AG04449 (cell line): ENCODE data around the gene CP.
A peak's percentile ranks its signal among the peaks of the same experiment; 100 is the strongest.

Source experiments
- CTCF ChIA-PET: fragments of 350-600 bp; formaldehyde crosslinking; extraction: SDS; loops from one replicate; lab custom pipeline; 2021; ENCODE audit warnings: antibody characterized with exemption; lab: Yijun Ruan, JAX
- POLR2A ChIA-PET: fragments of 400-600, 350-600 bp; formaldehyde crosslinking; extraction: SDS; loops from one replicate; lab custom pipeline; 2020; ENCODE audit warnings: antibody characterized with exemption, inconsistent platforms; lab: Yijun Ruan, JAX
- DNase-seq: peaks from one replicate; pipeline ENCODE4 v3.0.0-alpha.2; 2010; ENCODE audit warnings: low read depth, low spot score
- H3K4me3 ChIP-seq: 2 replicates; pipeline ENCODE4 v1.5.1; 2011; ENCODE audit warnings: low read depth, mild to moderate bottlenecking, control low read depth, low read length
- CTCF ChIP-seq: IDR thresholded peaks from one replicate; pipeline ENCODE4 v1.5.1; 2011; ENCODE audit warnings: mild to moderate bottlenecking, moderate library complexity, low read length, control low read depth, inconsistent platforms; ENCODE audit not compliant: insufficient read depth; ENCODE audit errors: missing control alignments

Gene CP

DNA sequence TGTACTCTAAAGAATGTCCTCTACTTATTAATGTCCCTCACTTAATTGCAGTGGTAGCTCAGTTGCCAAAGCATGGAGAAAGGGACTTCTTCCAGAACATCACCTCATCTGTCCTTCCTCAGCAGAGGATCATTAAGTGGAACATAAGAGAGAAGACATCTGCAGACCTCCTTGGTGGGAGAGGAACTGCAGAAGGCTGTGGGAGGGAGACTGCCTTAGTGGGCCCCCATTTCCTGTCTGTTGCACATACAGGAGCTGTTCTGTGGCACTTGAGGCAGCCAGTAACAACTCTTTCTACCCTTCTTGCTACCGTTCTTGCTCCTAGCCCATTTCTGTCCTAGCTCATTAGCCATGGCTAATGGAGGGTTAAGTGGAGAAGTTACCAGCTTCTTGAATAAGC lies 58.6 kb downstream of the CP start:
- ChIA-PET CTCF (interaction anchor here (1.6 to 2.1 kb wide), 3 partner anchors 13 to 43 kb away, joined by 3 to 8 read pairs (median 4); no protein-coding TSS in a partner anchor), POLR2A (no interaction called here)
- DNase-seq, result no peak
- no peak overlapping the region for H3K4me3 ChIP-seq
- no peak for TF ChIP-seq CTCF

DNA sequence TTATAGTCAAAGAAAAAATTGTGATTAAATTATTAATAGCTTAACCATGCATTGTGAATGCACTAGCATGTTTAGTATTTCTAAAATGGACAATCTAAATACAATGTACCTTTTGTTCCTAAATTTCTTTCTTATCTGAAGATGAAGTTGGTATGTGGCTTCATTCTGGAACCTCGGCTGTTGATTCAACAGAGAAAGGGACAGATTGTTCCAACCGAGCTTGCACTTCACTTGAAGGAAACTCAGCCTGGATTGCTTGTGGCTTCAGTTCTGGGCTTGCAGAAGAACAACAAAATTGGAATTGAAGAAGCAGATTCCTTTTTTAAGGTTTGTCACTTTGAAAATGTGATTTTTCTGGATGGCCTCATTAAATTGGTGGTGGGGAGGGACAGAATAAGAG lies 59.6 kb downstream of the CP start:
- H3K4me3 ChIP-seq, result no peak overlapping the region
- CTCF ChIA-PET, result interaction anchor here (0.6 to 2.1 kb wide), 4 partner anchors 9 to 42 kb away, joined by 3 to 8 read pairs (median 4); no protein-coding TSS in a partner anchor
- POLR2A ChIA-PET, result no interaction called here
- no peak for DNase-seq
- no peak for TF ChIP-seq CTCF

GRCh38 chr3:149160754-149161300 lies 60.8 kb downstream of the CP start:
- no peak for DNase-seq
- no peak overlapping the region for H3K4me3 ChIP-seq
- ChIA-PET CTCF (interaction anchor here (0.7 to 2.1 kb wide), 3 partner anchors 40 to 166 kb away, joined by 3 to 8 read pairs (median 3); no protein-coding TSS in a partner anchor), POLR2A (no interaction called here)
- no peak for TF ChIP-seq CTCF

DNA sequence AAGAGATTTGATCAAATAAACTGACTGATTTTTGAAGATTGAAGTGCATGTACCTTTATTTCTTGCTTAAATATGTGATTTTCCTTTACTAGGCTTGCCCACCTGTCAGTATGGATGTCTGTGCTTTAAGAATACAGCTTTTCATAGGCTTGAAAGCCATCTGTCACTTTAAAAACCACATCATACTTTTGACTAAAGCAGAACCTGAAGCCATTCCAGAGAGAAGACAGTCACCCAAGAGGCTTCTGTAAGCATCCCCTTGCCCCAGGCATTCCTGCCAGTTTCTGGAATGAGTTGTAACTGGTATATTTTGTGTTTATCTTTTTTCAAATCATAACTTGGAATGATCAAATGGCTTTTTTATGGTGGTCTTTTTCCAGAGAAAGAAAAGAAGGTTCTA lies 68.2 kb downstream of the CP start:
- no peak for TF ChIP-seq CTCF
- CTCF ChIA-PET, result no interaction called here
- H3K4me3 ChIP-seq, result no peak overlapping the region
- no peak for DNase-seq
- POLR2A ChIA-PET, result interaction anchor here (0.6 kb wide), 1 partner anchor 1610 kb away, joined by 3 read pairs; no protein-coding TSS in a partner anchor

DNA sequence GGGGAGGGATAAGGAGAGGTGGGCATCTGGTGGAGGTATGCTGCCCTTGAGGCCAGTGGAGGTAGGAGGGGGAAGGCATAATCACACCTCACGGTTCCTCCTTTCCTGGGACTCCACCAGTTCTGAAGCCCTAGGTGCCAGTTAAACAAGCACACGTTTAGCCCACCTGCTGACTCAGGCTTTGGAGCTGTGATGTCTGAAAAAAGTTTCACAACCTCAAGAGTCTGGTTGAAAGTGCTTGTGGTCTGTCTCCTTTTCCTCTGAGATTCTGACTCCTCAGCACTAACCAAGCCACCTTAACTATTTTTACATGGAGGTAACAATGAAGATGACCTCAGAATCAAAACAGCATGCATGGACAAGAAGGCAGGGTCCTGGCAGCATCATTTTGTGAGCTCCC lies 69.2 kb downstream of the CP start:
- no peak for DNase-seq
- no peak for TF ChIP-seq CTCF
- ChIA-PET POLR2A (no interaction called here), CTCF (interaction anchor here (0.7 kb wide), 1 partner anchor 32 kb away, joined by 3 read pairs; no protein-coding TSS in a partner anchor)
- no peak overlapping the region for H3K4me3 ChIP-seq

DNA sequence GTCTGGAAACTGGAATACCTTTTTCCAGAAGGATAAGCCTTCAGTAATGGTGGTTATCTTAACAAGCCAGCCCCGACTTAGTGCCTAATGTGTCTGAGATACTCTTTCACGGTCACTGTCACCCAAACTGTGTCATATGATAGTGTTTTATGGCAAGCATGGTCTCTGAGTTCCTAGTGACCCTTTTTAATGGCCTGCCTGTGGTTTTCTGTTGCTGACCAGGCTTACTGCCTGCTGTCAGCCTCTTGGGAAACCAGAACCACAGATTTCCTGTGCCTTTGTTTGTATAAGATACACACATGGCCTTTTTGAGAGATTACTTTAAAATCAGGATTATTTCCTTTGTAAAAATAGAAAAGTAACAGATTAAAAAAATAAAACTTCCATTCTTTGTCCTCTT lies 69.8 kb downstream of the CP start:
- ChIA-PET CTCF (interaction anchor here (0.9 to 1.2 kb wide), 3 partner anchors 22 to 196 kb away, joined by 3 to 8 read pairs (median 3); no protein-coding TSS in a partner anchor), POLR2A (no interaction called here)
- H3K4me3 ChIP-seq, result no peak overlapping the region
- TF ChIP-seq CTCF, result no peak
- DNase-seq, result peak; percentile 38
